ENCODE results near the gene PIM1.

The PIM1 gene

GRCh38 chr6:37210313-37210968, 40.5 kb downstream of the PIM1 start:
- H3K4me3 ChIP-seq (replicated peaks in 1 of 2; ENCODE audit: low read depth in 2 of 2, low read length in 2 of 2), result no peak overlapping the region
- DNase-seq (ENCODE audit: low read depth in 2 of 2), result peak; percentile 91
- TF ChIP-seq, protein P1, sequence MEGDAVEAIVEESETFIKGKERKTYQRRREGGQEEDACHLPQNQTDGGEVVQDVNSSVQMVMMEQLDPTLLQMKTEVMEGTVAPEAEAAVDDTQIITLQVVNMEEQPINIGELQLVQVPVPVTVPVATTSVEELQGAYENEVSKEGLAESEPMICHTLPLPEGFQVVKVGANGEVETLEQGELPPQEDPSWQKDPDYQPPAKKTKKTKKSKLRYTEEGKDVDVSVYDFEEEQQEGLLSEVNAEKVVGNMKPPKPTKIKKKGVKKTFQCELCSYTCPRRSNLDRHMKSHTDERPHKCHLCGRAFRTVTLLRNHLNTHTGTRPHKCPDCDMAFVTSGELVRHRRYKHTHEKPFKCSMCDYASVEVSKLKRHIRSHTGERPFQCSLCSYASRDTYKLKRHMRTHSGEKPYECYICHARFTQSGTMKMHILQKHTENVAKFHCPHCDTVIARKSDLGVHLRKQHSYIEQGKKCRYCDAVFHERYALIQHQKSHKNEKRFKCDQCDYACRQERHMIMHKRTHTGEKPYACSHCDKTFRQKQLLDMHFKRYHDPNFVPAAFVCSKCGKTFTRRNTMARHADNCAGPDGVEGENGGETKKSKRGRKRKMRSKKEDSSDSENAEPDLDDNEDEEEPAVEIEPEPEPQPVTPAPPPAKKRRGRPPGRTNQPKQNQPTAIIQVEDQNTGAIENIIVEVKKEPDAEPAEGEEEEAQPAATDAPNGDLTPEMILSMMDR (IDR thresholded peaks at IDR 0.05; ENCODE audit: low read depth, low read length), result peak; percentile 91

GRCh38 chr6:37212268-37212667, 42.3 kb downstream of the PIM1 start:
- TF ChIP-seq, protein P1 (IDR thresholded peaks at IDR 0.05; ENCODE audit: low read depth, low read length), result no peak
- no peak for DNase-seq (ENCODE audit: low read depth in 2 of 2)
- no peak overlapping the region for H3K4me3 ChIP-seq (replicated peaks in 1 of 2; ENCODE audit: low read depth in 2 of 2, low read length in 2 of 2)

DNA sequence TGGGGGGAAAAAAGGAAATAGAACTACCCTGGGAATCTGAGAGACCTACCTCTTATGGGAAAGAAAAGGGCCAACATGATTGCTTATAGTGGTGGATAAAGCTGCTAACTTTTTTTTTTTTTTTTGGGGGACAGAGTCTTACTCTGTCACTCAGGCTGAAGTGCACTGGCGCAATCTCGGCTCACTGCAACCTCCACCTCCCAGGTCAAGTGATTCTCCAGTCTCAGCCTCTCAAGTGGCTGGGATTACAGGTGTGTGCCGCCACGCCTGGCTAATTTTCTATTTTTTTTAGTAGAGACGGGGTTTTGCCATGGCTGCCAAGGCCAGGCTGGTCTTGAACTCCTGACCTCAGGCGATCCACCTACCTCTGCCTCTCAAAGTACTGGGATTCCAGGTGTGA, 48.1 kb downstream of the PIM1 start:
- no peak for DNase-seq (ENCODE audit: low read depth in 2 of 2)
- no peak overlapping the region for H3K4me3 ChIP-seq (replicated peaks in 1 of 2; ENCODE audit: low read depth in 2 of 2, low read length in 2 of 2)
- TF ChIP-seq, protein P1 (IDR thresholded peaks at IDR 0.05; ENCODE audit: low read depth, low read length), result no peak

DNA sequence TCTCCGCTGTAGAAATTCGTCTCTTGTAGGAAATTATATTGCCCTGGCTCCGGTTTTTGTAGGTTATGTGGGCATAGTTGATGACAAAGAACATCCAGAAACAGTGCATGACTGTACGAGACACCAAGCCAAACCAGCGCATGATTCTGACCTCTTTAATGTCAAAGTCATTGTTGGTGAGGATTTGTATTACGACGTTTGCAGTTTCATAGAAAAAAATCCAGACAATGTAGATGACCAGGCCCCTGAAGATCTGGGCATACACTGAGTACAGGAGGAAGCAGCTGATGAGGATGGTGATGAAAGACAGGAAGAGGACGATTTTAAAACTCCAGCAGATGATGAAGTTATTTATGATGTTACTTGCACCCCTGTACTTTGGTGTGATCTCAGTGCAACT, 48.6 kb downstream of the PIM1 start:
- TF ChIP-seq, protein P1 (IDR thresholded peaks at IDR 0.05; ENCODE audit: low read depth, low read length), result no peak
- no peak for DNase-seq (ENCODE audit: low read depth in 2 of 2)

DNA sequence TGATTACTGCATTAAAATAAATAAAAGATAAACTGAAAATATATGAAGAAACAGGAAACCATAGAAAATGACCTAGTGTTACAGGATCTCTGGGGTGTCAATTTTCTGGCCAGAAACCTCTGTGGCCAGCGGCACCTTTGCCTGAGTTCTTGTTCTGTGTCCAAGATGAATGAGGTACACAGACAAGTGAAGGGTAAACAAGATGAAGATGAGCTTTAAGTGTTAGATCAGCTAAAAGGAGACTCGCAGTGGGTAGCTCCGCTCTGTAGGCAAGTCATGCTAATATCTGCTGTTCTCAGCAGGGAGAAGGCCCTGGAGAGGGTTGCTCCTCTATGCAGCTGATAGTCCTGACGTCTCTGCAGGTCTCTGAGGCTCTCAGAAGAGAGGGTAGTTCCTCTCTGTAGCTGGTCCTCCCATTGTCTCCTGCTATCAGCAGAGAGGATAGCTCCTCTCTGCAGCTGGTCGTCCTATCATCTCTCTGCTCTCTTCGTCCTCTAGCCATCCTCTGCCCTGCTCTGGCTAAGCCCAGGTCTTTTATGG, 51.7 kb downstream of the PIM1 start:
- H3K4me3 ChIP-seq (replicated peaks in 1 of 2; ENCODE audit: low read depth in 2 of 2, low read length in 2 of 2), result peak overlapping the region; percentile 57 to 65
- TF ChIP-seq, protein P1 (IDR thresholded peaks at IDR 0.05; ENCODE audit: low read depth, low read length), result no peak
- DNase-seq (ENCODE audit: low read depth in 2 of 2), result no peak

More for the DNA sequence above, 48.6 kb downstream of the PIM1 start:
- no peak overlapping the region for H3K4me3 ChIP-seq (replicated peaks in 1 of 2; ENCODE audit: low read depth in 2 of 2, low read length in 2 of 2)

DNA sequence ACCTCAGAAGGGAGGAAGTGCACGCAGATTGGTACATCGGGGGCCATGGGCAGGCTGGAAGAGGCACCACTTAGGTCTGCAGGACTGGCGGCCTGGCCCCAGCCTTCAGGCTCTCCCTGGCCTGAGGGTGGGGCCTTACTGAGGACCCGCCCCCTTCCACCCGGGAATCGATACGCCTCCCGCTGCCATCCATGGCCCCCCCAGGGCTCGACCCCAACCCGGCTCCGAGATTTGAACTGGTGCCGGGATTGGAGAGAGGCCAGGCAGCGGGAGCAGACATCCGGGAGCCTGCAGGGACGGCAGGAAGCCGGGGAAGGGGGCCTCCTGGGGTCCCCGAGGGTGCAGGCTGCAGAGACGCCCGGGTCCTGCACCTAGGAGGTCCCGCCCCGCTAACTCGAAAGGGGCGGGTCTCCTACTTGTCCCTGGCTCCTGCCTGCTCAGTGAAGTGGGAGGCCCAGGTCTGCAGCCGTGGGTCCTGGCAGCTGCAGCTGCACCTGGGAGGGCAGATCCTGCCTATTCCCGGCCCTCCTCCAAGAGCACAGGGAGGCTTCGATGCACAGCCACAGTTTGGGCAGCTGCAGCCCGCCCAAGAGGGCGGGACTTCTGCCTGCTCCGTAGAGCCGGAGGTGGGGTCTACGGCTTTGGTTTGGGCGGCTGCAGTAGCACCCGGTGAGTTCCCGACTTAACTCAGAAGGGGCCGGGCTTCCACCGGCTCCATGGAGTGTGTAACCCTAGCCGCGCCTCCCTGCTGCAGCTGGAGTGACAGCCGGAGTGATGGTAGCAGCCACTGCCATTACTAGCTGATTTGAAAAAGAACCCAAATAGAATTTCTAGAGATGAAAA, 52.4 kb downstream of the PIM1 start:
- peak overlapping the region; percentile 57 to 65 for H3K4me3 ChIP-seq (replicated peaks in 1 of 2; ENCODE audit: low read depth in 2 of 2, low read length in 2 of 2)
- TF ChIP-seq, protein P1 (IDR thresholded peaks at IDR 0.05; ENCODE audit: low read depth, low read length), result no peak

More for the DNA sequence above, 52.4 kb downstream of the PIM1 start:
- peak; percentile 85 to 91 for DNase-seq (ENCODE audit: low read depth in 2 of 2)

Data from cardiac fibroblast (primary cell).